Measurements from ENCODE around the gene TES. TPM values are rescaled to one million over a fixed set of nuclear protein-coding genes. Genes with fewer than 3 reads are reported as not detected.

TES gene
- total and polyA plus RNA-seq, 9 of the 15 experiments (the other 6 are each of a cell fraction or from before 2014, with no cell fraction given) = 20.7 to 61.6 (median 53.8) TPM

GRCh38 chr7:116218051-116218645, 7.8 kb downstream of the TES start (continued):
- TF ChIP-seq KDM5B (IDR thresholded peaks at IDR 0.05; ENCODE audit: insufficient replicate concordance, low read depth, low read length) (no peak), KLF16 (IDR thresholded peaks at IDR 0.05) (peak; percentile 95), SAFB2 (IDR thresholded peaks at IDR 0.05; ENCODE audit: borderline replicate concordance, low read depth, low read length, severe bottlenecking) (no peak), HDAC3 (IDR thresholded peaks at IDR 0.05; ENCODE audit: borderline replicate concordance, partially characterized antibody) (peak; percentile 81), MAFF (IDR thresholded peaks at IDR 0.05; ENCODE audit: low read length) (0 out of 2 replicates have a peak, but pooled peaks have one; percentile 45), NONO (IDR thresholded peaks at IDR 0.05; ENCODE audit: low read depth in 2 of 2, low read length in 1 of 2) (peak in 1 of 2 experiments; percentile 19; a peak in 1 of 4 replicates), HDAC2 (IDR thresholded peaks at IDR 0.05) (peak; percentile 92), RBM15 (IDR thresholded peaks at IDR 0.05; ENCODE audit: insufficient read depth, low read length) (no peak), UBTF (IDR thresholded peaks at IDR 0.05; ENCODE audit: borderline replicate concordance in 1 of 2, low read depth in 2 of 2, low read length in 2 of 2) (no peak), PPARD (CRISPR knock-in tag; IDR thresholded peaks at IDR 0.05) (no peak), ZNF3 (CRISPR knock-in tag; IDR thresholded peaks at IDR 0.05) (no peak), DACH1 (IDR thresholded peaks at IDR 0.05; ENCODE audit: partially characterized antibody) (peak; percentile 76), ZNF431 (CRISPR knock-in tag; IDR thresholded peaks at IDR 0.05) (no peak), SREBF2 (CRISPR knock-in tag; IDR thresholded peaks at IDR 0.05) (no peak), MTA1 (IDR thresholded peaks at IDR 0.05; ENCODE audit: borderline replicate concordance) (peak; percentile 86; the same call in 1 of the 2 replicates), THRB (CRISPR knock-in tag; conservative IDR thresholded peaks at IDR 0.05) (0 out of 2 replicates have a peak, but pooled peaks have one; percentile 45), RUNX1 (IDR thresholded peaks at IDR 0.05; ENCODE audit: low read depth) (no peak), NFIC (IDR thresholded peaks at IDR 0.05) (peak; percentile 92), ZFP36 (IDR thresholded peaks at IDR 0.05; ENCODE audit: low read depth, low read length, partially characterized antibody) (no peak)
- TF ChIP-seq, protein P1, sequence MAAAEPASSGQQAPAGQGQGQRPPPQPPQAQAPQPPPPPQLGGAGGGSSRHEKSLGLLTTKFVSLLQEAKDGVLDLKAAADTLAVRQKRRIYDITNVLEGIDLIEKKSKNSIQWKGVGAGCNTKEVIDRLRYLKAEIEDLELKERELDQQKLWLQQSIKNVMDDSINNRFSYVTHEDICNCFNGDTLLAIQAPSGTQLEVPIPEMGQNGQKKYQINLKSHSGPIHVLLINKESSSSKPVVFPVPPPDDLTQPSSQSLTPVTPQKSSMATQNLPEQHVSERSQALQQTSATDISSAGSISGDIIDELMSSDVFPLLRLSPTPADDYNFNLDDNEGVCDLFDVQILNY (CRISPR knock-in tag; IDR thresholded peaks at IDR 0.05) = no peak
- TF ChIP-seq, protein P2, sequence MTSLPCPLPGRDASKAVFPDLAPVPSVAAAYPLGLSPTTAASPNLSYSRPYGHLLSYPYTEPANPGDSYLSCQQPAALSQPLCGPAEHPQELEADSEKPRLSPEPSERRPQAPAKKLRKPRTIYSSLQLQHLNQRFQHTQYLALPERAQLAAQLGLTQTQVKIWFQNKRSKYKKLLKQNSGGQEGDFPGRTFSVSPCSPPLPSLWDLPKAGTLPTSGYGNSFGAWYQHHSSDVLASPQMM (CRISPR knock-in tag; IDR thresholded peaks at IDR 0.05) = no peak
- TF ChIP-seq, protein P3, sequence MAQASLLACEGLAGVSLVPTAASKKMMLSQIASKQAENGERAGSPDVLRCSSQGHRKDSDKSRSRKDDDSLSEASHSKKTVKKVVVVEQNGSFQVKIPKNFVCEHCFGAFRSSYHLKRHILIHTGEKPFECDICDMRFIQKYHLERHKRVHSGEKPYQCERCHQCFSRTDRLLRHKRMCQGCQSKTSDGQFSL (CRISPR knock-in tag; IDR thresholded peaks at IDR 0.05) = no peak
- TF ChIP-seq, protein P3 (tag; IDR thresholded peaks at IDR 0.05) = no peak

Data from K562 (cell line).